Peyer's patch (tissue), 4 donors: Measurements from ENCODE around the gene DTX3L. TPM values are rescaled to one million over a fixed set of nuclear protein-coding genes. Genes with fewer than 3 reads are reported as not detected.

ENCODE experiments used
- DNase-seq, 3 donors: peaks; one replicate each; pipeline ENCODE4 v3.0.0-alpha.2; 2017 to 2019
- H3K27ac ChIP-seq, 4 donors: fragments of 200-600 bp; sonication (generic); one replicate each; pipeline ENCODE4 v1.5.1; 2016 to 2019
- H3K27me3 ChIP-seq, 2 donors: fragments of 200-600 bp; sonication (generic); one replicate each; pipeline ENCODE4 v1.5.1; 2019
- H3K36me3 ChIP-seq, 3 donors: fragments of 200-600 bp; sonication (generic); one replicate each; pipeline ENCODE4 v1.5.1; 2016 to 2019
- H3K4me1 ChIP-seq, 4 donors: fragments of 200-600 bp; sonication (generic); one replicate each; pipeline ENCODE4 v1.5.1; 2016 to 2019
- H3K4me3 ChIP-seq, 4 donors: fragments of 200-600 bp; sonication (generic); 1 replicate in 3 of 4; 2 replicates in 1 of 4; pipeline ENCODE4 v1.5.1; 2016 to 2019; ENCODE audit warnings: mild to moderate bottlenecking in 1 of 4
- H3K9me3 ChIP-seq, 4 donors: fragments of 200-600 bp; sonication (generic); one replicate each; pipeline ENCODE4 v1.5.1; 2016 to 2019; ENCODE audit warnings: mild to moderate bottlenecking in 1 of 4
- CTCF ChIP-seq, 6 experiments: fragments of 450-650 bp in 4 of 6; fragments of 200-600 bp in 2 of 6; sonication (generic) in 1 of 6; IDR thresholded peaks; one replicate each; pipeline ENCODE4 v1.5.1; 2017 to 2019; ENCODE audit warnings: antibody characterized with exemption in 6 of 6, mild to moderate bottlenecking in 3 of 6, moderate library complexity in 1 of 6
- POLR2A ChIP-seq, 2 donors: fragments of 450-650 bp; IDR thresholded peaks; one replicate each; pipeline ENCODE4 v1.5.1; 2017; ENCODE audit warnings: antibody characterized with exemption in 2 of 2, mild to moderate bottlenecking in 2 of 2, moderate library complexity in 2 of 2
- total RNA-seq, 4 donors: library from RNA; depleted of rRNA; stranded (reverse); fragments of >200 nt; gene quantifications; one replicate each; pipeline ENCODE4 v1.1.0, GENCODE V29; 2016

The DTX3L gene
- 10 to 100 TPM; 31.2 to 47.3 (median 33.7) TPM for total RNA-seq

DNA sequence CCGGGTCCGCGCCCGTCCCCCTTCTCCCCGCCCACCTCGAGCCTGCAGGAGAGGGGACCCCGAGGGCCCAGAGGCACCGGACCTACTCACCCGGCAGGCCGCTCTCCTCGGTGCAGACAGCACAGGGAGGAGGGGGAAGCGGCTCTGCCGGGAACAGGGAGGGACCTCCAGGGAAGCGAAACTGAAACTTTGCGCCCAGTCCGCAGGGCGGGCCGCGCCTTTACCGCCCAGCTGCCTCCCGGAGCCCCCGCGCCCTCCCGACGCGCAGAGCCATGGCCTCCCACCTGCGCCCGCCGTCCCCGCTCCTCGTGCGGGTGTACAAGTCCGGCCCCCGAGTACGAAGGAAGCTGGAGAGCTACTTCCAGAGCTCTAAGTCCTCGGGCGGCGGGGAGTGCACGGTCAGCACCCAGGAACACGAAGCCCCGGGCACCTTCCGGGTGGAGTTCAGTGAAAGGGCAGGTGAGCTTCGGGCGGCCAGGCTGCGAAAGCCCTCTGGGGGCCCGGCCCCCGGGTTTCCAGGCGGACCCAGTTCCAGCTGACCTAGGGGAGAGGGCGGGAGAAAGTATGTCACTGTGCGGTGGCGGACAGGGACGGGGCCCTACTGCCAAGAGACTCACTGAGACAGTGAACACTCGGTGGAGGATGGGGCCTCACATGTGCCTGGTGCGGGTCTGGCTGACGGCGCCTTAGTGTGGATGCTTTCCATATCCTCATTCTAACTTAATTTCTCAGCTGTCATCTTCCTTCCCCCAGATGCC lies at the start of gene DTX3L, which contains the start of gene PARP9:
Gene DTX3L (plus strand): TSS at position 184 of the 758 bp plus-strand sequence. CDS start 89 bp downstream, at position 273.
Gene PARP9 (minus strand): TSS at position 146 of the 758 bp plus-strand sequence. CDS start 4,680 bp downstream, outside the sequence.
- Histone ChIP-seq H3K9me3 (no peaks in the 10 kb centered on the region), H3K36me3 (peaks cover 0 to 28% (median 0%) of the 10 kb centered on the region in 3 donors), H3K27ac (peak within 1 kb of the TSS; percentile 93 to 97 (median 94)), H3K4me1 (peaks cover 0 to 29% (median 5%) of the 10 kb centered on the region in 4 donors), H3K27me3 (no peaks in the 10 kb centered on the region), H3K4me3 (peak within 1 kb of the TSS; percentile 67 to 96 (median 74))
- TF ChIP-seq POLR2A (IDR thresholded peaks at IDR 0.05) (peak; percentile 80 to 81), CTCF (IDR thresholded peaks at IDR 0.05) (peak in 2 of 6 experiments; percentile 3 to 9)
- DNase-seq: peak; percentile 75 to 93 (median 91)

GRCh38 chr3:122515020-122515468 lies 49.1 kb upstream of the DTX3L start:
- no peaks in the 10 kb centered on the region for H3K27me3 ChIP-seq
- TF ChIP-seq POLR2A (IDR thresholded peaks at IDR 0.05): no peak
- TF ChIP-seq CTCF (IDR thresholded peaks at IDR 0.05): no peak
- peak overlapping the region; percentile 90 to 99 (median 96) for H3K27ac ChIP-seq
- peaks cover 0 to 21% (median 3%) of the 10 kb centered on the region in 4 donors for H3K4me1 ChIP-seq
- H3K36me3 ChIP-seq: no peaks in the 10 kb centered on the region
- no peak for DNase-seq
- peak overlapping the region; percentile 59 to 97 (median 82) for H3K4me3 ChIP-seq
- no peaks in the 10 kb centered on the region for H3K9me3 ChIP-seq

GRCh38 chr3:122515870-122516269 lies 48.3 kb upstream of the DTX3L start:
- H3K4me3 ChIP-seq: no peak overlapping the region
- no peaks in the 10 kb centered on the region for H3K9me3 ChIP-seq
- H3K4me1 ChIP-seq: peaks cover 0 to 18% (median 3%) of the 10 kb centered on the region in 4 donors
- H3K36me3 ChIP-seq: no peaks in the 10 kb centered on the region
- TF ChIP-seq CTCF (IDR thresholded peaks at IDR 0.05) (no peak), POLR2A (IDR thresholded peaks at IDR 0.05) (no peak)
- H3K27ac ChIP-seq: no peak overlapping the region
- no peaks in the 10 kb centered on the region for H3K27me3 ChIP-seq
- no peak for DNase-seq

DNA sequence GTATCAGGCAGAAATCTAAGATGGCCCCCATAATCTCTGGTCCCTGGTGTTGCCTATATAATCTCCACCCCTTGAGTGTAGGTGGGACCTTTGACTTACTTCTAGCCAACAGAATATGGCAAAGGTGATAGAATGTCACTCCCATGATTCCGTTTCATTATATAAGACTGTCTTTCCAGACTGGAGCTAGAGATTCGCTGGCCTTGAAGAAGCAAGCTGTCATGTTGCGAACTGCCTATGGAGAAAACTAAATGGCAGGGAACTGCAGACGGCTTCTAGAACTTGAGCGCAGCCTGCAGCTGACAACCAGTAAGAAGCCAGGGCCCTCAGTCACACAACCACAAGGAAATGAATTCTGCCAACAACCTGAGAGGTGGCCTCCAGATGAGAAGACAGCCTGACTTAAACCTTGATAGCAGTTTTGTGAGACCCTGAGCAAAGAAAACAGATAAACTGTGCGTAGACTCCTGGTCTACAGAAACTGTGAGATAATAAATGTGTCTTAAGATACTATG lies 47.2 kb upstream of the DTX3L start:
- H3K4me3 ChIP-seq: no peak overlapping the region
- H3K27ac ChIP-seq: no peak overlapping the region
- TF ChIP-seq CTCF (IDR thresholded peaks at IDR 0.05) (no peak), POLR2A (IDR thresholded peaks at IDR 0.05) (no peak)
- H3K9me3 ChIP-seq: no peaks in the 10 kb centered on the region
- no peaks in the 10 kb centered on the region for H3K27me3 ChIP-seq
- peaks cover 0 to 15% (median 3%) of the 10 kb centered on the region in 4 donors for H3K4me1 ChIP-seq
- no peak for DNase-seq
- H3K36me3 ChIP-seq: no peaks in the 10 kb centered on the region

- Histone ChIP-seq H3K27me3 (no peaks in the 10 kb centered on the region), H3K4me3 (no peak overlapping the region), H3K36me3 (no peaks in the 10 kb centered on the region), H3K4me1 (peaks cover 0 to 5% (median 0%) of the 10 kb centered on the region in 4 donors), H3K9me3 (no peaks in the 10 kb centered on the region), H3K27ac (no peak overlapping the region)
- TF ChIP-seq CTCF (IDR thresholded peaks at IDR 0.05) (no peak), POLR2A (IDR thresholded peaks at IDR 0.05) (no peak)
- no peak for DNase-seq
These were observed 44.4 kb upstream of the DTX3L start for GRCh38 chr3:122519693-122520092.
